ENCODE measurements around the gene BICRA. TPM values are rescaled to one million over a fixed set of nuclear protein-coding genes. Genes with fewer than 3 reads are reported as not detected.
"Not testable (repeated sequence)": the region's sequence is repeated elsewhere in the genome, so short reads cannot be mapped to it uniquely, and the experiment has no call there.

Gene BICRA
- total and polyA plus RNA-seq, 2 experiments from 2014 or later = 3.0 to 13.5 TPM

GRCh38 chr19:47630594-47630993 is 21.7 kb downstream of the BICRA start:
- TF ChIP-seq CTCF (IDR thresholded peaks at IDR 0.05; ENCODE audit: low read depth, low read length) = no peak
- Histone ChIP-seq H3K4me1 (ENCODE audit: low read depth) (no peaks in the 10 kb centered on the region), H3K27me3 (no peaks in the 10 kb centered on the region), H3K9me3 (ENCODE audit: low read depth) (no peaks in the 10 kb centered on the region), H3K36me3 (no peaks in the 10 kb centered on the region), H3K4me3 (no peak overlapping the region), H3K27ac (no peak overlapping the region)
- no peak for DNase-seq (ENCODE audit: low read depth in 1 of 2, low spot score in 1 of 2)

GRCh38 chr19:47631681-47632446 is 22.9 kb downstream of the BICRA start:
- Histone ChIP-seq H3K27ac (no peak overlapping the region), H3K4me1 (ENCODE audit: low read depth) (no peaks in the 10 kb centered on the region), H3K9me3 (ENCODE audit: low read depth) (no peaks in the 10 kb centered on the region), H3K4me3 (no peak overlapping the region), H3K27me3 (no peaks in the 10 kb centered on the region), H3K36me3 (no peaks in the 10 kb centered on the region)
- DNase-seq (ENCODE audit: low read depth in 1 of 2, low spot score in 1 of 2) = peak in 1 of 2 donors; percentile 32
- TF ChIP-seq CTCF (IDR thresholded peaks at IDR 0.05; ENCODE audit: low read depth, low read length) = no peak

GRCh38 chr19:47633517-47633916 is 24.6 kb downstream of the BICRA start:
- no peak for TF ChIP-seq CTCF (IDR thresholded peaks at IDR 0.05; ENCODE audit: low read depth, low read length)
- H3K27ac ChIP-seq = peak overlapping the region; percentile 60
- H3K4me1 ChIP-seq (ENCODE audit: low read depth) = no peaks in the 10 kb centered on the region
- H3K4me3 ChIP-seq = no peak overlapping the region
- no peaks in the 10 kb centered on the region for H3K9me3 ChIP-seq (ENCODE audit: low read depth)
- no peaks in the 10 kb centered on the region for H3K27me3 ChIP-seq
- H3K36me3 ChIP-seq = no peaks in the 10 kb centered on the region
- no peak for DNase-seq (ENCODE audit: low read depth in 1 of 2, low spot score in 1 of 2)

GRCh38 chr19:47633996-47634395 is 25.1 kb downstream of the BICRA start:
- Histone ChIP-seq H3K4me3 (no peak overlapping the region), H3K36me3 (no peaks in the 10 kb centered on the region), H3K27ac (peak overlapping the region; percentile 60), H3K9me3 (ENCODE audit: low read depth) (no peaks in the 10 kb centered on the region), H3K4me1 (ENCODE audit: low read depth) (no peaks in the 10 kb centered on the region), H3K27me3 (no peaks in the 10 kb centered on the region)
- DNase-seq (ENCODE audit: low read depth in 1 of 2, low spot score in 1 of 2) = no peak
- no peak for TF ChIP-seq CTCF (IDR thresholded peaks at IDR 0.05; ENCODE audit: low read depth, low read length)

GRCh38 chr19:47635152-47635754 is 26.3 kb downstream of the BICRA start:
- not testable (repeated sequence) for H3K36me3 ChIP-seq; H3K27me3 ChIP-seq; H3K4me3 ChIP-seq; H3K9me3 ChIP-seq (ENCODE audit: low read depth); DNase-seq (ENCODE audit: low read depth in 1 of 2, low spot score in 1 of 2); H3K27ac ChIP-seq; H3K4me1 ChIP-seq (ENCODE audit: low read depth)

- no peak for TF ChIP-seq CTCF (IDR thresholded peaks at IDR 0.05; ENCODE audit: low read depth, low read length)
- no peaks in the 10 kb centered on the region for H3K36me3 ChIP-seq
- no peaks in the 10 kb centered on the region for H3K27me3 ChIP-seq
- H3K9me3 ChIP-seq (ENCODE audit: low read depth) = no peaks in the 10 kb centered on the region
- DNase-seq (ENCODE audit: low read depth in 1 of 2, low spot score in 1 of 2) = peak in 1 of 2 donors; percentile 94
- no peak overlapping the region for H3K27ac ChIP-seq
- H3K4me3 ChIP-seq = no peak overlapping the region
- no peaks in the 10 kb centered on the region for H3K4me1 ChIP-seq (ENCODE audit: low read depth)
Observed at GRCh38 chr19:47637550-47637949, 28.6 kb downstream of the BICRA start.

Measured in cardiac muscle cell (in vitro differentiated cells and primary cell).